DOHH2 (cell line): ENCODE data around the gene KSR1.

Experiments used
- H3F3A ChIP-seq: fragments of 200-600 bp; sonication (generic), shearing (Covaris generic); 2 replicates; pipeline ENCODE4 v1.6.0; 2016; ENCODE audit warnings: antibody characterized with exemption, mild to moderate bottlenecking; ENCODE audit not compliant: control insufficient read depth, insufficient read depth
- H3K27ac ChIP-seq: fragments of 200-600 bp; sonication (generic); 2 replicates; pipeline ENCODE4 v1.5.1; 2014; ENCODE audit warnings: low read depth, mild to moderate bottlenecking, low read length, moderate library complexity
- H3K27me3 ChIP-seq: fragments of 200-600 bp; sonication (generic); 2 replicates; pipeline ENCODE4 v1.6.1; 2014; ENCODE audit warnings: mild to moderate bottlenecking, low read length, mixed read lengths; ENCODE audit not compliant: control insufficient read depth
- H3K36me3 ChIP-seq: fragments of 200-600 bp; sonication (generic); 2 replicates; pipeline ENCODE4 v1.6.1; 2014; ENCODE audit warnings: mild to moderate bottlenecking, low read length, moderate library complexity, mixed read lengths; ENCODE audit not compliant: control insufficient read depth
- H3K4me1 ChIP-seq: fragments of 200-600 bp; sonication (generic); 2 replicates; pipeline ENCODE4 v1.6.1; 2014; ENCODE audit warnings: mild to moderate bottlenecking, low read length, mixed read lengths; ENCODE audit not compliant: control insufficient read depth
- H3K4me2 ChIP-seq: fragments of 200-600 bp; sonication (generic); 2 replicates; pipeline ENCODE4 v1.6.0; 2014; ENCODE audit warnings: mild to moderate bottlenecking, low read length, moderate library complexity
- H3K4me3 ChIP-seq: fragments of 200-600 bp; sonication (generic); 2 replicates; pipeline ENCODE4 v1.5.1; 2014; ENCODE audit warnings: mild to moderate bottlenecking, low read length, mixed read lengths
- H3K79me2 ChIP-seq: fragments of 200-600 bp; sonication (generic); 2 replicates; pipeline ENCODE4 v1.6.1; 2014; ENCODE audit warnings: mild to moderate bottlenecking, low read length, mixed read lengths; ENCODE audit not compliant: control insufficient read depth
- H3K9me2 ChIP-seq: fragments of 200-600 bp; sonication (generic); replicated peaks from 2 replicates; pipeline ENCODE4 v1.6.1; 2014; ENCODE audit warnings: mild to moderate bottlenecking, low read length, mixed read lengths; ENCODE audit not compliant: control insufficient read depth
- H3K9me3 ChIP-seq: fragments of 200-600 bp; sonication (generic); 2 replicates; pipeline ENCODE4 v1.6.1; 2014; ENCODE audit warnings: antibody characterized with exemption, low read length, mixed read lengths; ENCODE audit not compliant: control insufficient read depth, insufficient read depth
- H4K20me1 ChIP-seq: fragments of 200-600 bp; sonication (generic); 2 replicates; pipeline ENCODE4 v1.6.0; 2014; ENCODE audit warnings: low read depth, mild to moderate bottlenecking, antibody characterized with exemption, low read length, moderate library complexity; ENCODE audit not compliant: control insufficient read depth, insufficient read depth
- EZH2phosphoT487 ChIP-seq: fragments of 200-600 bp; sonication (generic); IDR thresholded peaks from 2 replicates; pipeline ENCODE4 v1.6.1; 2017; ENCODE audit warnings: borderline replicate concordance, mild to moderate bottlenecking, antibody characterized with exemption, low read length, moderate library complexity, mixed read lengths
- TF ChIP-seq, protein P1 (sequence below): fragments of 200-600 bp; sonication (generic); IDR thresholded peaks from one replicate; pipeline ENCODE4 v1.5.1; 2014; ENCODE audit warnings: antibody characterized with exemption, mild to moderate bottlenecking, low read depth, low read length; ENCODE audit not compliant: poor library complexity, severe bottlenecking

KSR1 gene

DNA sequence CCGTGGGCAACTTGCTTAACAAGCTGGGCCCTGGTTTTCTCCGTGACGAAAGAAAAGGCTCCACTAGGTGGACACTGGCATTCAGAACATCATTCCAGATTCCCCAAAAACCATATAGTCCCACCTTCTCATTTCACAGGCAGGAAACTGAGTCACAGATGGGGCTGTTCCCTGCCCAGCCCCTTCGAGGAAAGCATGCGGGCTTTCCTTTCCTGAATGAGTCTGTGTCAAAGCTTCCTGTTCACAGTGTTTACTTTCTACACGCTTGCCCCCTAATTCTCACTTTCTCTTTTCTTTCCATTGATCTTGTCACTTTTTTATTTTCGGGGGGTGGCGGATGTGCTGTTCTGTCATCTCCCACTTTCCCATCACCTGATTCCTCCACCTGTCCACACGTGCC lies 164.5 kb downstream of the KSR1 start:
- H3K79me2 ChIP-seq = no peaks in the 10 kb centered on the region
- H3K36me3 ChIP-seq = no peaks in the 10 kb centered on the region
- H4K20me1 ChIP-seq = no peaks in the 10 kb centered on the region
- H3F3A ChIP-seq = no peaks in the 10 kb centered on the region
- H3K4me1 ChIP-seq = no peaks in the 10 kb centered on the region
- no peaks in the 10 kb centered on the region for H3K9me2 ChIP-seq
- no peak overlapping the region for H3K27ac ChIP-seq
- H3K4me2 ChIP-seq = no peak overlapping the region
- TF ChIP-seq EZH2phosphoT487 = no peak
- TF ChIP-seq, protein P1, sequence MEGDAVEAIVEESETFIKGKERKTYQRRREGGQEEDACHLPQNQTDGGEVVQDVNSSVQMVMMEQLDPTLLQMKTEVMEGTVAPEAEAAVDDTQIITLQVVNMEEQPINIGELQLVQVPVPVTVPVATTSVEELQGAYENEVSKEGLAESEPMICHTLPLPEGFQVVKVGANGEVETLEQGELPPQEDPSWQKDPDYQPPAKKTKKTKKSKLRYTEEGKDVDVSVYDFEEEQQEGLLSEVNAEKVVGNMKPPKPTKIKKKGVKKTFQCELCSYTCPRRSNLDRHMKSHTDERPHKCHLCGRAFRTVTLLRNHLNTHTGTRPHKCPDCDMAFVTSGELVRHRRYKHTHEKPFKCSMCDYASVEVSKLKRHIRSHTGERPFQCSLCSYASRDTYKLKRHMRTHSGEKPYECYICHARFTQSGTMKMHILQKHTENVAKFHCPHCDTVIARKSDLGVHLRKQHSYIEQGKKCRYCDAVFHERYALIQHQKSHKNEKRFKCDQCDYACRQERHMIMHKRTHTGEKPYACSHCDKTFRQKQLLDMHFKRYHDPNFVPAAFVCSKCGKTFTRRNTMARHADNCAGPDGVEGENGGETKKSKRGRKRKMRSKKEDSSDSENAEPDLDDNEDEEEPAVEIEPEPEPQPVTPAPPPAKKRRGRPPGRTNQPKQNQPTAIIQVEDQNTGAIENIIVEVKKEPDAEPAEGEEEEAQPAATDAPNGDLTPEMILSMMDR = no peak
- peaks cover 10% of the 10 kb centered on the region for H3K27me3 ChIP-seq
- no peak overlapping the region for H3K4me3 ChIP-seq
- no peaks in the 10 kb centered on the region for H3K9me3 ChIP-seq

DNA sequence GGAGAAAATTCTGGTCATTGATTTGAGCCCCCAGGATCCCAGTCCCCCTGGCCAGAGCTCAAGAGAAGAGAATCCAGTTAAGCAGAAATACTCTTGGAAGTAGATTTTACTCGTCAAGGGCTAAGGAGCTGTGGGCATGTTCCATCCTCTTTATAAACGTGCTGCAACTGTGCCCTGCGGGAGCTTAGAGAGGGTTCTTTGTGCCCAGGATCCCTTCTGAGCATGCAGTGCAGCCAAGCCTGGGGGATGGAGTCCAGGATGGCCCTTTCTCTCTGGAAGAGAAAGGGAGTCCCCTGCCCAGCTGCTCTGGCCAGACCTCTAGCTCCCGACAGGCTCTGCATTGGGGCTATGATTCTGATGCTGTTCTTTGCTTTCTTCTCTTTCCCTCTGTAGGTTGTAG lies 165.3 kb downstream of the KSR1 start:
- Histone ChIP-seq H3F3A (no peaks in the 10 kb centered on the region), H4K20me1 (no peaks in the 10 kb centered on the region), H3K36me3 (no peaks in the 10 kb centered on the region), H3K9me2 (no peaks in the 10 kb centered on the region), H3K4me3 (no peak overlapping the region), H3K9me3 (no peaks in the 10 kb centered on the region), H3K27ac (no peak overlapping the region), H3K4me1 (no peaks in the 10 kb centered on the region), H3K79me2 (no peaks in the 10 kb centered on the region), H3K4me2 (no peak overlapping the region), H3K27me3 (peaks cover 10% of the 10 kb centered on the region)
- TF ChIP-seq, protein P1 = no peak
- TF ChIP-seq EZH2phosphoT487 = no peak

DNA sequence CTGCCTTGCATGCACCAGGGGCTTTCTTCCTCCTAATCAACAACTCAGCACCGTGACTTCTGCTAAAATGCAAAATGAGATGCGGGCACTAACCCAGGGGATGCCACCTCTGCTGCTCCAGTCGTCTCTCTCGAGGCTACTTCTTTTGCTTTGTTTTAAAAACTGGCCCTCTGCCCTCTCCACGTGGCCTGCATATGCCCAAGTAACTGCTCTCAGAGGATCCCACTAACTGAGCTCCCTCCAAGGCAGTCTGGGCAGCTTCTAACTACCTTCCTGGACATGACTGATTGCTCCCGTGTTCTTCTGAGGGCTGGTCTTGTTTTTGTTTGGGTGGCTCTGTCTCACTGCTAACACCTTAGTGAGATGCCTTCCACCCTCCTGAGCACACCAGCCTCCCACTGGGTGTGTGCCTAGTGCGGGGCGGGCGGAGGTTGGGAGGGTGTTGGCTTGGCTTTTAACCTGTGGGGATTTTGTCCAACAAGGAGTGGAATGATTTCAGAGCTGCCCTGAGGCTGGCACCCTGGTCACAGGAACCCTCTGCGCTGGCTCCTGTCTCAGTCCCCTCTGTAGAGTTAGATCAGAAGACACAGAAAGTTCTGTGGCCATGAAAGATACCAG lies 165.8 kb downstream of the KSR1 start:
- Histone ChIP-seq H4K20me1 (no peaks in the 10 kb centered on the region), H3K27ac (no peak overlapping the region), H3K9me2 (no peaks in the 10 kb centered on the region), H3K27me3 (peaks cover 10% of the 10 kb centered on the region), H3K4me2 (no peak overlapping the region), H3K9me3 (no peaks in the 10 kb centered on the region), H3K36me3 (no peaks in the 10 kb centered on the region), H3K4me1 (no peaks in the 10 kb centered on the region), H3F3A (no peaks in the 10 kb centered on the region), H3K4me3 (no peak overlapping the region), H3K79me2 (no peaks in the 10 kb centered on the region)
- TF ChIP-seq, protein P1 = no peak
- no peak for TF ChIP-seq EZH2phosphoT487
